Ishikawa (cell line): Measurements from ENCODE around the gene WIPI1.

ENCODE experiments used
- CEBPB ChIP-seq: IDR thresholded peaks from 2 replicates; pipeline ENCODE4 v1.6.1; 2012
- CREB1 ChIP-seq: IDR thresholded peaks from 2 replicates; pipeline ENCODE4 v1.6.1; 2012; ENCODE audit warnings: low read depth
- EGR1 ChIP-seq: IDR thresholded peaks from 2 replicates; pipeline ENCODE4 v1.6.1; 2012
- EP300 ChIP-seq: IDR thresholded peaks from 2 replicates; pipeline ENCODE4 v1.6.1; 2012; ENCODE audit warnings: borderline replicate concordance
- FOXM1 ChIP-seq: IDR thresholded peaks from 2 replicates; pipeline ENCODE4 v1.6.1; 2012; ENCODE audit warnings: low read depth, borderline replicate concordance
- MAX ChIP-seq: IDR thresholded peaks from 2 replicates; pipeline ENCODE4 v1.6.1; 2012
- NFIC ChIP-seq: IDR thresholded peaks from 2 replicates; pipeline ENCODE4 v1.6.1; 2012
- RAD21 ChIP-seq: IDR thresholded peaks from 2 replicates; pipeline ENCODE4 v1.6.1; 2012; ENCODE audit warnings: low read depth
- REST ChIP-seq: IDR thresholded peaks from 2 replicates; pipeline ENCODE4 v1.6.1; 2012; ENCODE audit warnings: low read depth, mild to moderate bottlenecking
- TAF1 ChIP-seq: IDR thresholded peaks from 2 replicates; pipeline ENCODE4 v1.6.1; 2012; ENCODE audit warnings: low read depth, mild to moderate bottlenecking
- TCF12 ChIP-seq: IDR thresholded peaks from 2 replicates; pipeline ENCODE4 v1.6.1; 2012; ENCODE audit warnings: low read depth
- TEAD4 ChIP-seq: IDR thresholded peaks from 2 replicates; pipeline ENCODE4 v1.6.1; 2012
- USF1 ChIP-seq: IDR thresholded peaks from 2 replicates; pipeline ENCODE4 v1.6.1; 2012
- YY1 ChIP-seq: IDR thresholded peaks from 2 replicates; pipeline ENCODE4 v1.6.1; 2012; ENCODE audit warnings: low read depth
- ZBTB7A ChIP-seq: IDR thresholded peaks from 2 replicates; pipeline ENCODE4 v1.6.1; 2012; ENCODE audit warnings: low read depth

The WIPI1 gene

GRCh38 chr17:68385490-68386215, 71.6 kb downstream of the WIPI1 start:
- no peak for TF ChIP-seq USF1
- no peak for TF ChIP-seq MAX
- TF ChIP-seq EP300 = no peak
- TF ChIP-seq RAD21 = no peak

GRCh38 chr17:68384941-68385340, 72.4 kb downstream of the WIPI1 start:
- TF ChIP-seq ZBTB7A = no peak
- TF ChIP-seq YY1 = no peak
- no peak for TF ChIP-seq CEBPB
- TF ChIP-seq TEAD4 = no peak
- TF ChIP-seq EGR1 = no peak
- TF ChIP-seq NFIC = no peak
- TF ChIP-seq TCF12 = no peak
- TF ChIP-seq RAD21 = no peak
- no peak for TF ChIP-seq MAX
- no peak for TF ChIP-seq TAF1

GRCh38 chr17:68384471-68384870, 72.8 kb downstream of the WIPI1 start:
- TF ChIP-seq NFIC (no peak), TAF1 (no peak), EP300 (no peak), FOXM1 (no peak), RAD21 (no peak), TEAD4 (no peak), CREB1 (no peak), MAX (no peak), CEBPB (no peak), USF1 (no peak), REST (no peak), EGR1 (no peak), ZBTB7A (no peak), YY1 (no peak)

GRCh38 chr17:68383443-68384321, 73.6 kb downstream of the WIPI1 start:
- TF ChIP-seq REST = no peak
- TF ChIP-seq ZBTB7A = no peak
- TF ChIP-seq TEAD4 = no peak
- no peak for TF ChIP-seq YY1
- no peak for TF ChIP-seq USF1
- TF ChIP-seq TCF12 = no peak
- TF ChIP-seq NFIC = no peak
- TF ChIP-seq CREB1 = no peak
- no peak for TF ChIP-seq FOXM1

- TF ChIP-seq CEBPB (no peak), YY1 (no peak), USF1 (no peak), CREB1 (no peak), MAX (no peak)
Observed at GRCh38 chr17:68383120-68383442, 74.2 kb downstream of the WIPI1 start.
